ENCODE measurements around the gene PSEN1.

DNA sequence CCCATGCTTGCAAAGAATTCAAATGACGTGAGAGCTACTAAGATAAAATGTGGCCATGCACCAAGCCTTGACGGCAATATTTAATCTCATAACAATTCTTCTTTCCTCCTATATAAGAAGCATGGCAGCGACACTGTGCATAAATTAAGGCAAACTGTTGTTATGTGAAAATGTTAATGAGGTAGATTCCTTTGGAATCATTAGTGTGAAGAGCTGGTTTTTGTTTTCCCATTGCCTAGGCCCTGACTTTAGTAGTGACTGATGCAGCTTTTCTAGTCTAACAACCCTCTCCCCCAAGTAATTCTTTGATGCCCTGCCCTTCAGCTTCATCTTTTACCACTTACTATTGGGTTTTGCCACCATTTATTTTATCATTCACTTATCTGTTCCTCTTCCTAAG is 10.6 kb upstream of the PSEN1 start:
- TF ChIP-seq, protein P1, sequence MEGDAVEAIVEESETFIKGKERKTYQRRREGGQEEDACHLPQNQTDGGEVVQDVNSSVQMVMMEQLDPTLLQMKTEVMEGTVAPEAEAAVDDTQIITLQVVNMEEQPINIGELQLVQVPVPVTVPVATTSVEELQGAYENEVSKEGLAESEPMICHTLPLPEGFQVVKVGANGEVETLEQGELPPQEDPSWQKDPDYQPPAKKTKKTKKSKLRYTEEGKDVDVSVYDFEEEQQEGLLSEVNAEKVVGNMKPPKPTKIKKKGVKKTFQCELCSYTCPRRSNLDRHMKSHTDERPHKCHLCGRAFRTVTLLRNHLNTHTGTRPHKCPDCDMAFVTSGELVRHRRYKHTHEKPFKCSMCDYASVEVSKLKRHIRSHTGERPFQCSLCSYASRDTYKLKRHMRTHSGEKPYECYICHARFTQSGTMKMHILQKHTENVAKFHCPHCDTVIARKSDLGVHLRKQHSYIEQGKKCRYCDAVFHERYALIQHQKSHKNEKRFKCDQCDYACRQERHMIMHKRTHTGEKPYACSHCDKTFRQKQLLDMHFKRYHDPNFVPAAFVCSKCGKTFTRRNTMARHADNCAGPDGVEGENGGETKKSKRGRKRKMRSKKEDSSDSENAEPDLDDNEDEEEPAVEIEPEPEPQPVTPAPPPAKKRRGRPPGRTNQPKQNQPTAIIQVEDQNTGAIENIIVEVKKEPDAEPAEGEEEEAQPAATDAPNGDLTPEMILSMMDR (IDR thresholded peaks at IDR 0.05; ENCODE audit: insufficient read depth, low read length) = no peak
- no peak for TF ChIP-seq SPI1 (IDR thresholded peaks at IDR 0.05; ENCODE audit: borderline replicate concordance, low read depth)
- no peak for TF ChIP-seq POLR2AphosphoS5 (IDR thresholded peaks at IDR 0.05; ENCODE audit: low read depth)

All from HL-60 (cell line).